Keratinocyte (primary cell): Measurements from ENCODE around the gene TOLLIP. TPM values are rescaled to one million over a fixed set of nuclear protein-coding genes. Genes with fewer than 3 reads are reported as not detected.

ENCODE experiments used
- DNase-seq: peaks from one replicate; pipeline ENCODE4 v3.0.0-alpha.2; 2011; ENCODE audit warnings: low read depth, missing footprints, low spot score
- FAIRE-seq: peaks from 2 replicates; lab custom pipeline; 2011; peaks lifted over from hg19 to GRCh38; lab: Jason Lieb, UNC
- H2AFZ ChIP-seq: 2 replicates; pipeline ENCODE4 v1.6.0; 2012; ENCODE audit warnings: low read length, control low read depth, inconsistent platforms; ENCODE audit not compliant: control insufficient read depth
- H3K27ac ChIP-seq: 2 replicates; pipeline ENCODE4 v1.5.1; 2011; ENCODE audit warnings: low read length; ENCODE audit not compliant: control insufficient read depth, insufficient read depth
- H3K27me3 ChIP-seq: 3 replicates; pipeline ENCODE4 v1.6.0; 2011; ENCODE audit warnings: low read length; ENCODE audit not compliant: control insufficient read depth, insufficient read depth; ENCODE audit errors: extremely low read depth
- H3K36me3 ChIP-seq, 2 experiments: 2 replicates in 1 of 2; 3 replicates in 1 of 2; pipeline ENCODE4 v1.5.1; 2011; ENCODE audit warnings: low read length in 2 of 2, mild to moderate bottlenecking in 1 of 2; ENCODE audit not compliant: control insufficient read depth in 2 of 2, insufficient read depth in 2 of 2; ENCODE audit errors: extremely low read depth in 1 of 2
- H3K4me1 ChIP-seq: 3 replicates; pipeline ENCODE4 v1.5.1; 2011; ENCODE audit warnings: low read length; ENCODE audit not compliant: control insufficient read depth, insufficient read depth; ENCODE audit errors: extremely low read depth
- H3K4me2 ChIP-seq: 3 replicates; pipeline ENCODE4 v1.6.0; 2011; ENCODE audit warnings: low read depth, low read length; ENCODE audit not compliant: control insufficient read depth, insufficient read depth; ENCODE audit errors: extremely low read depth
- H3K4me3 ChIP-seq, 3 experiments: fragments of 200-600 bp in 1 of 3; sonication (generic) in 1 of 3; 2 replicates in 2 of 3; 3 replicates in 1 of 3; pipeline ENCODE4 v1.5.1; 2011 to 2016; ENCODE audit warnings: low read length in 3 of 3, mild to moderate bottlenecking in 3 of 3, control low read depth in 2 of 3, inconsistent platforms in 1 of 3, low read depth in 1 of 3, mixed read lengths in 1 of 3, mixed run types in 1 of 3, moderate library complexity in 1 of 3; ENCODE audit not compliant: control insufficient read depth in 2 of 3, insufficient read depth in 2 of 3; ENCODE audit errors: extremely low read depth in 1 of 3
- H3K79me2 ChIP-seq: 2 replicates; pipeline ENCODE4 v1.6.0; 2012; ENCODE audit warnings: low read length; ENCODE audit not compliant: control insufficient read depth, insufficient read depth
- H3K9ac ChIP-seq: 3 replicates; pipeline ENCODE4 v1.6.0; 2011; ENCODE audit warnings: low read length; ENCODE audit not compliant: control insufficient read depth, insufficient read depth; ENCODE audit errors: extremely low read depth
- H3K9me1 ChIP-seq: 3 replicates; pipeline ENCODE4 v1.6.0; 2011; ENCODE audit warnings: low read length; ENCODE audit not compliant: control insufficient read depth, insufficient read depth; ENCODE audit errors: extremely low read depth
- H3K9me3 ChIP-seq: 2 replicates; pipeline ENCODE4 v1.5.1; 2012; ENCODE audit warnings: low read depth, low read length; ENCODE audit not compliant: control insufficient read depth
- H4K20me1 ChIP-seq: 3 replicates; pipeline ENCODE4 v1.6.0; 2011; ENCODE audit warnings: low read length; ENCODE audit not compliant: control insufficient read depth, insufficient read depth; ENCODE audit errors: extremely low read depth
- CTCF ChIP-seq, 3 experiments: IDR thresholded peaks in 1 of 3; conservative IDR thresholded peaks in 1 of 3; optimal IDR thresholded peaks in 1 of 3; 2 replicates in 2 of 3; 3 replicates in 1 of 3; pipeline versions ENCODE3 to v1.5.1; 2011; ENCODE audit warnings: low read length in 3 of 3, mild to moderate bottlenecking in 3 of 3, moderate library complexity in 2 of 3, control low read depth in 1 of 3, inconsistent platforms in 1 of 3; ENCODE audit not compliant: insufficient read depth in 2 of 3; ENCODE audit errors: extremely low read depth in 1 of 3
- EZH2 ChIP-seq: IDR thresholded peaks from one replicate; pipeline ENCODE4 v1.6.1; 2012; ENCODE audit warnings: inconsistent platforms, mild to moderate bottlenecking, low read length, moderate library complexity
- dilution Hi-C: fragments of 300-500 bp; cut with MboI; formaldehyde crosslinking; loops from one replicate; pipeline ENCODE4 v1.7.0; 2020; ENCODE audit warnings: low sequenced_read_pairs; ENCODE audit not compliant: extremely low pct_ligation_motif_present
- polyA plus RNA-seq, 5 experiments: library from polyadenylated mRNA; depleted of rRNA in 3 of 5; stranded (reverse) in 3 of 5; stranded (forward) in 1 of 5; unstranded in 1 of 5; fragments of >200 nt; gene quantifications; 1 replicate in 1 of 5; 2 replicates in 3 of 5; 3 replicates in 1 of 5; pipeline versions ENCODE4 v1.2.1 to v1.2.3, GENCODE V29; 2011 to 2012; ENCODE audit warnings: missing spikeins in 2 of 5, low read depth in 1 of 5, low replicate concordance in 1 of 5

Gene TOLLIP
- polyA plus RNA-seq, 1 donor (not counting 4 experiments of a cell fraction or from before 2014, with no cell fraction given), result 40.2 TPM

GRCh38 chr11:1306186-1307162 is 3.0 kb downstream of the TOLLIP start:
- Histone ChIP-seq H3K27me3 (peaks cover 6% of the 10 kb centered on the region), H3K4me2 (peak overlapping the region; percentile 99), H3K9me3 (peaks cover 3% of the 10 kb centered on the region), H3K4me3 (peak overlapping the region; percentile 70 to 76 (median 74)), H3K9me1 (peaks cover 4% of the 10 kb centered on the region), H3K79me2 (peaks cover 71% of the 10 kb centered on the region), H4K20me1 (peaks cover 15% of the 10 kb centered on the region), H2AFZ (no peak overlapping the region), H3K4me1 (peaks cover 52% of the 10 kb centered on the region), H3K27ac (peak overlapping the region; percentile 77), H3K36me3 (peaks cover 9 to 17% of the 10 kb centered on the region in 2 experiments), H3K9ac (peak overlapping the region; percentile 72)
- no peak for DNase-seq
- FAIRE-seq, result no peak
- dilution Hi-C loops, result no loop called here
- TF ChIP-seq CTCF (optimal IDR thresholded peaks at IDR 0.05 in 1 of 3, IDR thresholded peaks at IDR 0.05 in 1 of 3, conservative IDR thresholded peaks at IDR 0.05 in 1 of 3; ENCODE audit: extremely low read depth in 1 of 3, insufficient read depth in 2 of 3, low read length in 3 of 3) (no peak), EZH2 (no peak)

GRCh38 chr11:1305501-1306056 is 3.9 kb downstream of the TOLLIP start:
- Histone ChIP-seq H3K9me1 (peaks cover 4% of the 10 kb centered on the region), H3K9ac (no peak overlapping the region), H2AFZ (no peak overlapping the region), H3K4me2 (no peak overlapping the region), H3K36me3 (peaks cover 11 to 17% of the 10 kb centered on the region in 2 experiments), H3K4me3 (no peak overlapping the region), H3K27me3 (no peaks in the 10 kb centered on the region), H4K20me1 (peaks cover 18% of the 10 kb centered on the region), H3K4me1 (peaks cover 49% of the 10 kb centered on the region), H3K79me2 (peaks cover 80% of the 10 kb centered on the region), H3K9me3 (no peaks in the 10 kb centered on the region), H3K27ac (no peak overlapping the region)
- TF ChIP-seq CTCF (optimal IDR thresholded peaks at IDR 0.05 in 1 of 3, IDR thresholded peaks at IDR 0.05 in 1 of 3, conservative IDR thresholded peaks at IDR 0.05 in 1 of 3; ENCODE audit: extremely low read depth in 1 of 3, insufficient read depth in 2 of 3, low read length in 3 of 3) (no peak), EZH2 (no peak)
- FAIRE-seq, result no peak
- DNase-seq, result no peak
- dilution Hi-C loops, result no loop called here
